Fibroblast of lung (primary cell): ENCODE data around the gene MYO5B. TPM values are rescaled to one million over a fixed set of nuclear protein-coding genes. Genes with fewer than 3 reads are reported as not detected.

Experiments
- DNase-seq, 2 donors: peaks; one replicate each; pipeline versions ENCODE4 v3.0.0 to v3.0.0-alpha.2; 2010; ENCODE audit warnings: low read depth in 2 of 2
- H2AFZ ChIP-seq: 2 replicates; pipeline ENCODE4 v1.5.1; 2012; ENCODE audit warnings: low read length, control low read depth, inconsistent platforms
- H3K27ac ChIP-seq: 2 replicates; pipeline ENCODE4 v1.5.1; 2011; ENCODE audit warnings: low read length, control low read depth; ENCODE audit not compliant: insufficient read depth
- H3K27me3 ChIP-seq: 2 replicates; pipeline ENCODE4 v1.5.1; 2011; ENCODE audit warnings: mild to moderate bottlenecking, low read length; ENCODE audit not compliant: control insufficient read depth, insufficient read depth
- H3K36me3 ChIP-seq: 2 replicates; pipeline ENCODE4 v1.5.1; 2011; ENCODE audit warnings: low read length; ENCODE audit not compliant: control insufficient read depth, insufficient read depth
- H3K4me1 ChIP-seq: 2 replicates; pipeline ENCODE4 v1.5.1; 2011; ENCODE audit warnings: low read length; ENCODE audit not compliant: control insufficient read depth, insufficient read depth; ENCODE audit errors: extremely low read depth
- H3K4me2 ChIP-seq: 2 replicates; pipeline ENCODE4 v1.5.1; 2011; ENCODE audit warnings: low read length, control low read depth; ENCODE audit not compliant: insufficient read depth; ENCODE audit errors: extremely low read depth
- H3K4me3 ChIP-seq, 4 experiments: fragments of 200-600 bp in 1 of 4; sonication (generic) in 1 of 4; replicated peaks in 1 of 4; 2 replicates each; pipeline ENCODE4 v1.5.1; 2011 to 2016; ENCODE audit warnings: low read length in 4 of 4, low read depth in 3 of 4, mild to moderate bottlenecking in 3 of 4, control low read depth in 2 of 4, inconsistent platforms in 1 of 4, mixed read lengths in 1 of 4; ENCODE audit not compliant: insufficient read depth in 1 of 4; ENCODE audit errors: control extremely low read depth in 1 of 4
- H3K79me2 ChIP-seq: 2 replicates; pipeline ENCODE4 v1.5.1; 2012; ENCODE audit warnings: mild to moderate bottlenecking, low read length, inconsistent platforms; ENCODE audit not compliant: control insufficient read depth, insufficient read depth
- H3K9ac ChIP-seq: 2 replicates; pipeline ENCODE4 v1.5.1; 2011; ENCODE audit warnings: mild to moderate bottlenecking, low read length, control low read depth; ENCODE audit not compliant: insufficient read depth
- H3K9me3 ChIP-seq: 2 replicates; pipeline ENCODE4 v1.5.1; 2012; ENCODE audit warnings: low read depth, low read length; ENCODE audit not compliant: control insufficient read depth, insufficient read depth
- H4K20me1 ChIP-seq: 2 replicates; pipeline ENCODE4 v1.5.1; 2011; ENCODE audit warnings: low read length; ENCODE audit not compliant: control insufficient read depth, insufficient read depth; ENCODE audit errors: extremely low read depth
- EZH2 ChIP-seq: IDR thresholded peaks from 2 replicates; pipeline ENCODE4 v1.5.1; 2012; ENCODE audit warnings: low read length, control low read depth, mild to moderate bottlenecking; ENCODE audit errors: missing control alignments
- polyA plus RNA-seq, 2 donors: library from polyadenylated mRNA; depleted of rRNA in 1 of 2; stranded (reverse) in 1 of 2; unstranded in 1 of 2; fragments of >200 nt; gene quantifications; 2 replicates each; pipeline ENCODE4 v1.2.1, GENCODE V29; 2011 to 2012; ENCODE audit warnings: missing spikeins in 1 of 2
- total RNA-seq: library from RNA; depleted of rRNA; stranded (reverse); fragments of >200 nt; gene quantifications from 2 replicates; pipeline ENCODE4 v1.2.1, GENCODE V29; 2014
- TF ChIP-seq, protein P1 (sequence below), 2 donors: IDR thresholded peaks in 1 of 2; conservative IDR thresholded peaks in 1 of 2; 1 replicate in 1 of 2; 2 replicates in 1 of 2; pipeline ENCODE4 v1.5.1; 2011 to 2012; ENCODE audit warnings: low read length in 2 of 2, control low read depth in 1 of 2, inconsistent platforms in 1 of 2, low read depth in 1 of 2, mild to moderate bottlenecking in 1 of 2

MYO5B gene
- total and polyA plus RNA-seq, 2 donors (not counting 1 experiment from before 2014, with no cell fraction given) = under 0.01 to 0.06 TPM

GRCh38 chr18:50090370-50091312 lies 104.3 kb downstream of the MYO5B start:
- no peak overlapping the region for H3K4me3 ChIP-seq
- H3K9me3 ChIP-seq = no peaks in the 10 kb centered on the region
- TF ChIP-seq, protein P1, sequence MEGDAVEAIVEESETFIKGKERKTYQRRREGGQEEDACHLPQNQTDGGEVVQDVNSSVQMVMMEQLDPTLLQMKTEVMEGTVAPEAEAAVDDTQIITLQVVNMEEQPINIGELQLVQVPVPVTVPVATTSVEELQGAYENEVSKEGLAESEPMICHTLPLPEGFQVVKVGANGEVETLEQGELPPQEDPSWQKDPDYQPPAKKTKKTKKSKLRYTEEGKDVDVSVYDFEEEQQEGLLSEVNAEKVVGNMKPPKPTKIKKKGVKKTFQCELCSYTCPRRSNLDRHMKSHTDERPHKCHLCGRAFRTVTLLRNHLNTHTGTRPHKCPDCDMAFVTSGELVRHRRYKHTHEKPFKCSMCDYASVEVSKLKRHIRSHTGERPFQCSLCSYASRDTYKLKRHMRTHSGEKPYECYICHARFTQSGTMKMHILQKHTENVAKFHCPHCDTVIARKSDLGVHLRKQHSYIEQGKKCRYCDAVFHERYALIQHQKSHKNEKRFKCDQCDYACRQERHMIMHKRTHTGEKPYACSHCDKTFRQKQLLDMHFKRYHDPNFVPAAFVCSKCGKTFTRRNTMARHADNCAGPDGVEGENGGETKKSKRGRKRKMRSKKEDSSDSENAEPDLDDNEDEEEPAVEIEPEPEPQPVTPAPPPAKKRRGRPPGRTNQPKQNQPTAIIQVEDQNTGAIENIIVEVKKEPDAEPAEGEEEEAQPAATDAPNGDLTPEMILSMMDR (conservative IDR thresholded peaks at IDR 0.05 in 1 of 2, IDR thresholded peaks at IDR 0.05 in 1 of 2; ENCODE audit: low read depth in 1 of 2, low read length in 2 of 2) = no peak
- no peak for TF ChIP-seq EZH2
- no peaks in the 10 kb centered on the region for H3K36me3 ChIP-seq
- no peaks in the 10 kb centered on the region for H3K4me1 ChIP-seq
- no peak overlapping the region for H2AFZ ChIP-seq
- no peaks in the 10 kb centered on the region for H3K27me3 ChIP-seq
- no peak overlapping the region for H3K9ac ChIP-seq
- no peak overlapping the region for H3K27ac ChIP-seq
- no peak overlapping the region for H3K4me2 ChIP-seq
- no peaks in the 10 kb centered on the region for H3K79me2 ChIP-seq
- no peak for DNase-seq
- H4K20me1 ChIP-seq = no peaks in the 10 kb centered on the region

DNA sequence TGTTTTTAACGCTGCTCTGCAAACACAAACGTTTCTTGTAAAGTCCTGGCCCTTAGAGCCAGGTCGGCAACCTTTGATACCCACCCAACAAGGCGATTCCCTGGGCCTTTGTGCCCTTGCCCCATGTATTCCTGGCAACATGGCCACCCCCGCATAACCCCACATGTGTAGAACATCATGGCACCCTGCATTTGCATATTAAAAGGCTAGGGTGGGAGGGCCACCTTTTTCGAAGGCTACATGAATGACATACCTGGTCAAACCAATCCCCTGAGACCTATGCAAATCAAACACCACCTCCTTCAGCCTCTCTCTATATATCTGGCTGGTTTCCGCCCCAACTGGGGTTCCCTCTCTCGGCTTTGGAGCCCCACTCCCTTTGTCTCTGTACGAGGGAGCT lies 105.2 kb downstream of the MYO5B start:
- Histone ChIP-seq H3K79me2 (no peaks in the 10 kb centered on the region), H3K36me3 (no peaks in the 10 kb centered on the region), H2AFZ (no peak overlapping the region), H3K4me2 (no peak overlapping the region), H3K9ac (no peak overlapping the region), H3K27ac (no peak overlapping the region), H3K4me1 (no peaks in the 10 kb centered on the region), H3K27me3 (no peaks in the 10 kb centered on the region), H3K9me3 (no peaks in the 10 kb centered on the region), H3K4me3 (no peak overlapping the region), H4K20me1 (no peaks in the 10 kb centered on the region)
- no peak for DNase-seq
- TF ChIP-seq, protein P1 (conservative IDR thresholded peaks at IDR 0.05 in 1 of 2, IDR thresholded peaks at IDR 0.05 in 1 of 2; ENCODE audit: low read depth in 1 of 2, low read length in 2 of 2) = no peak
- TF ChIP-seq EZH2 = no peak

- Histone ChIP-seq H3K9ac (no peak overlapping the region), H3K36me3 (no peaks in the 10 kb centered on the region), H3K4me3 (no peak overlapping the region), H3K27ac (no peak overlapping the region), H2AFZ (no peak overlapping the region), H3K4me1 (no peaks in the 10 kb centered on the region), H4K20me1 (no peaks in the 10 kb centered on the region), H3K9me3 (no peaks in the 10 kb centered on the region), H3K4me2 (no peak overlapping the region), H3K27me3 (no peaks in the 10 kb centered on the region), H3K79me2 (no peaks in the 10 kb centered on the region)
- no peak for DNase-seq
- no peak for TF ChIP-seq EZH2
- TF ChIP-seq, protein P1 (conservative IDR thresholded peaks at IDR 0.05 in 1 of 2, IDR thresholded peaks at IDR 0.05 in 1 of 2; ENCODE audit: low read depth in 1 of 2, low read length in 2 of 2) = no peak
Measured at GRCh38 chr18:50083708-50084107, 111.2 kb downstream of the MYO5B start.
